ENCODE data around the gene CSMD2. TPM values are rescaled to one million over a fixed set of nuclear protein-coding genes. Genes with fewer than 3 reads are reported as not detected.
"Not testable (repeated sequence)": the region's sequence is repeated elsewhere in the genome, so short reads cannot be mapped to it uniquely, and the experiment has no call there.

CSMD2 gene
- polyA plus RNA-seq, 1 donor, result 0.36 TPM

DNA sequence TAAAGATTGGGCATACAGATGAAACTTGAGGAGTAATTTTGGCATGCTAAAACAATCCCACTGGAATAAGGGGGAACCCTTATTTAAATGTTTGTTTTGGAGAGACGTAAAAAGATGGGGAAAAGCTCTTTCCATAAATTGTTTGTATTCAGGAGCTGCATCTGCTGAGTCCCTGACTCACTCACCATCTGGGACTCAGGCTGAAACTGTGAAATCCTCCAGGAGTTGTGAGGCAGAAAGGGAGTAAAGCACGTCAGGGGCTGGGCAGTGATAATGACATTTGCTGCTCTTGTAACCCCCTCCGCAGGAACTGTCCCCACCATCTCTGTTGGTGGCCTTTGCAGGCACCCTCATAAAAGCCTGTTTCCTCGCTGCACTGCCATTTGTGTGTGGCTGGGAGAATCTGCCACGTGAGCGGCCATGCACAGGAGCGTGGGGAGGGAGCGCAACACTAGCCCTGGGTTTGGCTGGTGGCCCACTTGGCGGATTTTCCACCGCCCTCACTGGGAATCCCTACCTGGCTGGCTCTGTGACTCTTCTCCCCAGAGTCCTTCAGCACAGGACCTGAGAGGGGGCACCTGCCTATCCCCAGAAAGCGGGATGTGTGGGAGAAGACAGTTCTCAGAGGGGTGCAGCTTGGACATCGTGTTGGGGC is 647.3 kb downstream of the CSMD2 start:
- peaks cover 5% of the 10 kb centered on the region for H3K27me3 ChIP-seq (ENCODE audit: control insufficient read depth, insufficient read depth, low read length)
- no peaks in the 10 kb centered on the region for H3K4me1 ChIP-seq (ENCODE audit: control insufficient read depth, insufficient read depth, low read length)
- peak; percentile 7 to 13 for DNase-seq
- no peak overlapping the region for H3K4me3 ChIP-seq (ENCODE audit: low read length)
- no peaks in the 10 kb centered on the region for H3K36me3 ChIP-seq (ENCODE audit: control insufficient read depth, insufficient read depth, low read length)
- 100% methylated on average over 1 of the region's 12 CpGs for WGBS (ENCODE audit: insufficient coverage, low lambda C conversion rate)
- no peak overlapping the region for H3K27ac ChIP-seq (ENCODE audit: low read length)
- H3K9me3 ChIP-seq (ENCODE audit: control insufficient read depth, low read depth, low read length), result no peaks in the 10 kb centered on the region

DNA sequence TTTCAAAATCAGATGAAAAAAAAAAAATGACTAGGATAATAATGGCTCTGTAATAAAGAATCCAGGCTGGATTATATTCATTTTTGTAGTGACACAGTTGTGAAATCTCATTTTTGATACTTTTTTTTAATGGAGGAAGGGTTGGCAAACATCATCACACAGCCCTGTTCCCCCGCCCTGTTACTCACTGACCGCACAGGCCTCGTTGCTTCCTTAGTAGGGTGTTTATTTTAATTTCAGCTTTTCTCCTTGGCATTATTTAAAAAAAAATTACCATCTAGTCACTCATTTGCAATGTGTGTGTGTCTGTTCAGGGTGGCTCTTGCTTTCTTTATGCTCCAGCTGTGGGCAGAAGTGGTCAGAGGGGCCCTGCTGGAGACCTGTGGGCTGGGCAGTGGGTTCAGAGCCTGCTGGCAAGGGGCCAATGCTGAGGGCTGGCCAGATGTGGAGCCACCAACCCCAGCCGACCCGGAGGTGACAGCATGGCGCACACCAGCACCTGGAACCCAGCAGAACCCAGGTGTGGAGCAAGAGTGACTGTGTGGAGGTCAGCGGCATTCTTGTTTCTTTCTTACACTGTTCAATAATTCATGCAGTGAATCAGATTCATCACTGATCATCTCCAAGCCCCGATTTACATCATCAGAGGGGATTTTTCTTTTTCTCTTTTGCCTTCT is 648.0 kb downstream of the CSMD2 start:
- 64% methylated on average over 4 of the region's 8 CpGs for WGBS (ENCODE audit: insufficient coverage, low lambda C conversion rate)
- H3K36me3 ChIP-seq (ENCODE audit: control insufficient read depth, insufficient read depth, low read length), result no peaks in the 10 kb centered on the region
- H3K27ac ChIP-seq (ENCODE audit: low read length), result no peak overlapping the region
- peaks cover 5% of the 10 kb centered on the region for H3K27me3 ChIP-seq (ENCODE audit: control insufficient read depth, insufficient read depth, low read length)
- H3K4me3 ChIP-seq (ENCODE audit: low read length), result no peak overlapping the region
- no peak for DNase-seq
- no peaks in the 10 kb centered on the region for H3K9me3 ChIP-seq (ENCODE audit: control insufficient read depth, low read depth, low read length)
- H3K4me1 ChIP-seq (ENCODE audit: control insufficient read depth, insufficient read depth, low read length), result no peaks in the 10 kb centered on the region

- WGBS (ENCODE audit: insufficient coverage, low lambda C conversion rate), result 46% methylated on average over 2 of the region's 9 CpGs
- Histone ChIP-seq H3K27me3 (ENCODE audit: control insufficient read depth, insufficient read depth, low read length) (peaks cover 5% of the 10 kb centered on the region), H3K4me3 (ENCODE audit: low read length) (no peak overlapping the region), H3K27ac (ENCODE audit: low read length) (no peak overlapping the region), H3K4me1 (ENCODE audit: control insufficient read depth, insufficient read depth, low read length) (no peaks in the 10 kb centered on the region), H3K9me3 (ENCODE audit: control insufficient read depth, low read depth, low read length) (no peaks in the 10 kb centered on the region), H3K36me3 (ENCODE audit: control insufficient read depth, insufficient read depth, low read length) (no peaks in the 10 kb centered on the region)
- DNase-seq, result no peak
These were observed 648.6 kb downstream of the CSMD2 start for GRCh38 chr1:33516428-33516827.

- Histone ChIP-seq H3K27me3 (ENCODE audit: control insufficient read depth, insufficient read depth, low read length) (peaks cover 5% of the 10 kb centered on the region), H3K4me1 (ENCODE audit: control insufficient read depth, insufficient read depth, low read length) (no peaks in the 10 kb centered on the region), H3K9me3 (ENCODE audit: control insufficient read depth, low read depth, low read length) (no peaks in the 10 kb centered on the region), H3K36me3 (ENCODE audit: control insufficient read depth, insufficient read depth, low read length) (no peaks in the 10 kb centered on the region), H3K4me3 (ENCODE audit: low read length) (no peak overlapping the region), H3K27ac (ENCODE audit: low read length) (no peak overlapping the region)
- DNase-seq, result no peak
- 100% methylated on average over 1 of the region's 2 CpGs for WGBS (ENCODE audit: insufficient coverage, low lambda C conversion rate)
These were observed 649.4 kb downstream of the CSMD2 start for GRCh38 chr1:33515607-33516006.

GRCh38 chr1:33515112-33515511 is 649.9 kb downstream of the CSMD2 start:
- DNase-seq, result no peak
- Histone ChIP-seq H3K27ac (ENCODE audit: low read length) (no peak overlapping the region), H3K27me3 (ENCODE audit: control insufficient read depth, insufficient read depth, low read length) (peaks cover 5% of the 10 kb centered on the region), H3K4me1 (ENCODE audit: control insufficient read depth, insufficient read depth, low read length) (no peaks in the 10 kb centered on the region), H3K4me3 (ENCODE audit: low read length) (no peak overlapping the region), H3K36me3 (ENCODE audit: control insufficient read depth, insufficient read depth, low read length) (no peaks in the 10 kb centered on the region), H3K9me3 (ENCODE audit: control insufficient read depth, low read depth, low read length) (no peaks in the 10 kb centered on the region)
- WGBS (ENCODE audit: insufficient coverage, low lambda C conversion rate), result no CpG with 5 or more reads among the region's 8 CpGs

DNA sequence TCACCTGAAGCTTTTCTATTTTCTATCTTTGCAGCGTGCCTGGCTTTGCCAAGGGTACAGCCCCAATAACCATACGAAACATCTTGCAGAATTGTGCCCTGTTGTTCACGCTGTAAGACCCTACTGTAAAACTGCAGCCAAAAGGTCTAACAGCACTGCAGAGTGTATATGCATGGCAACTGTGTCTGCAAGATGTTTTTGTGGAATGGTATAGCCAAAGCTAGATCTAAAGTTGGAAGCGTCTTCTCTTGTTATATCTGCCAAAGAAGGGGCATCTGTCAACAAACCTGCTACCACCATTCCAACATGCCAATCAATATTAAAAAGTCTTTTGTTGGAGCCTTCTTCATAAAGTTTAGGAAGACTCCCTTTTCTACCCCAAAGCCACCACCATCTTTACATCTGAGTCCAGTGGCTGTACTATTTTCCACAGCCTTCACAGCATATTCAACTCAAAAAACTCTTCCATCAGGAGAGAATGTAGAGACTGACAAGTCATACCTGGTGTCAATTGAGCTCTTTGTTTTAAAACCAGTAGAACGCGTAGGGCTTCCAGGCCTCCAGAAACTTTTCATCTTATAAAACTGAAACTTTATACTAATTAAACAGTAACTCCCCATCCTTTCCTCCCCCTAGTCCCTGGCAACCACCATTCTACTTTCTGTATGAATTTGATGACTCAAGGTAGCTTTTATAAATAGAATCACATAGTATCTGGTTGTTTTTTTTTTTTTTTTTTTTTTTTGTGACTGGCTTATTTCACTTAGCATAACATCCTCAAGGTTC is 652.6 kb downstream of the CSMD2 start:
- Histone ChIP-seq H3K27me3 (ENCODE audit: control insufficient read depth, insufficient read depth, low read length) (peaks cover 5% of the 10 kb centered on the region), H3K4me1 (ENCODE audit: control insufficient read depth, insufficient read depth, low read length) (no peaks in the 10 kb centered on the region), H3K9me3 (ENCODE audit: control insufficient read depth, low read depth, low read length) (no peaks in the 10 kb centered on the region), H3K36me3 (ENCODE audit: control insufficient read depth, insufficient read depth, low read length) (no peaks in the 10 kb centered on the region), H3K27ac (ENCODE audit: low read length) (no peak overlapping the region), H3K4me3 (ENCODE audit: low read length) (no peak overlapping the region)
- no peak for DNase-seq
- no CpG with 5 or more reads among the region's 6 CpGs for WGBS (ENCODE audit: insufficient coverage, low lambda C conversion rate)

DNA sequence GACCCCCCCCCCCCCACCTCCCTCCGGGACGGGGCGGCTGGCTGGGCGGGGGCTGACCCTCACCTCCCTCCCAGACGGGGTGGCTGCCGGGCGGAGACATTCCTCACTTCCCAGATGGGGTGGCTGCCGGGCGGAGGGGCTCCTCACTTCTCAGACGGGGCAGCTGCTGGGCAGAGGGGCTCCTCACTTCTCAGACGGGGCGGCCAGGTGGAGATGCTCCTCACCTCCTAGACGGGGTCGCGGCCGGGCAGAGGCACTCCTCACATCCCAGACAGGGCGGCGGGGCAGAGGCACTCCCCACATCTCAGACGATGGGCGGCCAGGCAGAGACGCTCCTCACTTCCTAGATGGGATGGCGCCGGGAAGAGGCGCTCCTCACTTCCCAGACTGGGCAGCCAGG is 655.8 kb downstream of the CSMD2 start:
- not testable (repeated sequence) for H3K9me3 ChIP-seq (ENCODE audit: control insufficient read depth, low read depth, low read length); H3K4me3 ChIP-seq (ENCODE audit: low read length); H3K36me3 ChIP-seq (ENCODE audit: control insufficient read depth, insufficient read depth, low read length); DNase-seq; H3K27ac ChIP-seq (ENCODE audit: low read length); H3K27me3 ChIP-seq (ENCODE audit: control insufficient read depth, insufficient read depth, low read length); H3K4me1 ChIP-seq (ENCODE audit: control insufficient read depth, insufficient read depth, low read length)
- no CpG with 5 or more reads among the region's 24 CpGs for WGBS (ENCODE audit: insufficient coverage, low lambda C conversion rate)

DNA sequence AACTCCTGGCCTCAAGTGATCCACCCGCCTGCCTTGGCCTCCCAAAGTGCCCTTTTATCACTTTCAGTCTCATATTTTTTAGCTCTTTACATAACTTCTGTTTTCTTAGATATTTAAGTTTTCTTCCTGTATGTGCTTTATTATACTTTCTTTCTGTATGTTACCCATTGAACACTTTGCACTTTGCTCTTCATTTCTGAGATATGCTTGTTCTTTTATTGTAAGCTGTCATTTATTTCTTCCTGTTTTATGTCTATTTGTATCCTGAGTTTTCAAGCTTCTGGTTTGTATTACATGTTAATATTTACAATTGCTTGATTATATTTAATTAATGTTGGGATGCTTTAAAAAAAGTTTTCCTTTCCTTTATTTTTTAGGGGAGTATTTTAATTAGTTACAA is 656.9 kb downstream of the CSMD2 start:
- WGBS (ENCODE audit: insufficient coverage, low lambda C conversion rate), result 33% methylated on average over 1 of the region's 1 CpG
- H3K4me3 ChIP-seq (ENCODE audit: low read length), result no peak overlapping the region
- no peaks in the 10 kb centered on the region for H3K27me3 ChIP-seq (ENCODE audit: control insufficient read depth, insufficient read depth, low read length)
- H3K27ac ChIP-seq (ENCODE audit: low read length), result no peak overlapping the region
- no peaks in the 10 kb centered on the region for H3K9me3 ChIP-seq (ENCODE audit: control insufficient read depth, low read depth, low read length)
- H3K4me1 ChIP-seq (ENCODE audit: control insufficient read depth, insufficient read depth, low read length), result no peaks in the 10 kb centered on the region
- peak in 1 of 2 donors; percentile 56 for DNase-seq
- H3K36me3 ChIP-seq (ENCODE audit: control insufficient read depth, insufficient read depth, low read length), result no peaks in the 10 kb centered on the region

GRCh38 chr1:33507661-33508060 is 657.4 kb downstream of the CSMD2 start:
- no peaks in the 10 kb centered on the region for H3K27me3 ChIP-seq (ENCODE audit: control insufficient read depth, insufficient read depth, low read length)
- no peak for DNase-seq
- WGBS (ENCODE audit: insufficient coverage, low lambda C conversion rate), result 100% methylated on average over 1 of the region's 3 CpGs
- no peak overlapping the region for H3K27ac ChIP-seq (ENCODE audit: low read length)
- H3K9me3 ChIP-seq (ENCODE audit: control insufficient read depth, low read depth, low read length), result no peaks in the 10 kb centered on the region
- H3K4me1 ChIP-seq (ENCODE audit: control insufficient read depth, insufficient read depth, low read length), result no peaks in the 10 kb centered on the region
- H3K36me3 ChIP-seq (ENCODE audit: control insufficient read depth, insufficient read depth, low read length), result no peaks in the 10 kb centered on the region
- H3K4me3 ChIP-seq (ENCODE audit: low read length), result no peak overlapping the region

DNA sequence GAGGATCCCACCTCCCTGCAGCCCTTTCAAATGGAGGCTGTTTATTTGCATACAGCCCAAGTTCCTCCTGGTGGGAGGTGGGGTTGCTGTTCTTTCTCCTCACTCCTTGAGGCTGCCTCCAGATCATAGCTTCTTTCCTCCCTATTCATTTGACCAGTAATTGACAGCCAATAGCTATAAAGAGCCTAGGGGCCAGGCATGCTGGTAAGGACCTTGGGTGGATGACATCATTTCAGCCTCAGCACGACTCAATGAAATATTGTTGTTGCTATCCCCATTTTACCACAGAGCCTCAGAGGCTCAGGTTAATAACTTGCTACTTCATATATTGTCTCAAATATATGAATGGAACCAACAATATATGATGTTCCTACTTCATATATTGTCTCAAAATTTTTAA is 661.5 kb downstream of the CSMD2 start:
- no peaks in the 10 kb centered on the region for H3K4me1 ChIP-seq (ENCODE audit: control insufficient read depth, insufficient read depth, low read length)
- no peaks in the 10 kb centered on the region for H3K9me3 ChIP-seq (ENCODE audit: control insufficient read depth, low read depth, low read length)
- no peak overlapping the region for H3K27ac ChIP-seq (ENCODE audit: low read length)
- WGBS (ENCODE audit: insufficient coverage, low lambda C conversion rate), result no CpG with 5 or more reads among the region's 1 CpG
- no peak overlapping the region for H3K4me3 ChIP-seq (ENCODE audit: low read length)
- H3K36me3 ChIP-seq (ENCODE audit: control insufficient read depth, insufficient read depth, low read length), result no peaks in the 10 kb centered on the region
- no peaks in the 10 kb centered on the region for H3K27me3 ChIP-seq (ENCODE audit: control insufficient read depth, insufficient read depth, low read length)
- no peak for DNase-seq
